WTC11 (cell line): ENCODE measurements around the gene MFGE8. TPM values are rescaled to one million over a fixed set of nuclear protein-coding genes. Genes with fewer than 3 reads are reported as not detected.
A peak's percentile ranks its signal among the peaks of the same experiment; 100 is the strongest.

Source experiments
- ATAC-seq: fragments of 200-7000 bp; cut with Tn5 transposase; 2 replicates; pipeline ENCODE4 v1.10.0; 2021; ENCODE audit warnings: mild to moderate bottlenecking, moderate library complexity
- CTCF ChIA-PET: fragments of 300-600 bp; sonication (Branson Sonifier 250); formaldehyde crosslinking; loops from one replicate; lab custom pipeline; 2021; ENCODE audit warnings: antibody characterized with exemption; lab: Charles Lee
- POLR2A ChIA-PET: fragments of 350-600 bp; sonication (Branson Sonifier 250); formaldehyde crosslinking; loops from one replicate; lab custom pipeline; 2021; ENCODE audit warnings: antibody characterized with exemption; lab: Charles Lee
- DNase-seq: peaks from one replicate; pipeline ENCODE4 v3.0.0; 2021; ENCODE audit warnings: low spot score
- H3K27ac Mint-ChIP-seq: 2 replicates; pipeline ENCODE4 v1.8.0; 2021; ENCODE audit warnings: mixed read lengths
- H3K27me3 Mint-ChIP-seq: 2 replicates; pipeline ENCODE4 v1.8.0; 2021; ENCODE audit warnings: low read depth, mild to moderate bottlenecking, moderate library complexity, mixed read lengths
- H3K36me3 Mint-ChIP-seq: 2 replicates; pipeline ENCODE4 v1.8.0; 2021; ENCODE audit warnings: mixed read lengths
- H3K4me1 Mint-ChIP-seq: 2 replicates; pipeline ENCODE4 v1.8.0; 2022; ENCODE audit warnings: mixed read lengths
- H3K4me3 Mint-ChIP-seq: 2 replicates; pipeline ENCODE4 v1.8.0; 2021; ENCODE audit warnings: mild to moderate bottlenecking, moderate library complexity, mixed read lengths
- H3K9me3 Mint-ChIP-seq: 2 replicates; pipeline ENCODE4 v1.8.0; 2021; ENCODE audit warnings: mixed read lengths
- CREB1 ChIP-seq: sonication (generic); formaldehyde crosslinking; IDR thresholded peaks from 2 replicates; pipeline ENCODE4 v1.8.0; 2023; ENCODE audit warnings: mild to moderate bottlenecking, missing genetic modification reagents
- CREM ChIP-seq: sonication (generic); formaldehyde crosslinking; IDR thresholded peaks from 2 replicates; pipeline ENCODE4 v1.8.1; 2022; ENCODE audit warnings: mild to moderate bottlenecking, missing genetic modification reagents, moderate library complexity
- FOXP1 ChIP-seq: sonication (generic); formaldehyde crosslinking; IDR thresholded peaks from 2 replicates; pipeline ENCODE4 v1.8.0; 2022; ENCODE audit warnings: missing genetic modification reagents, mild to moderate bottlenecking, moderate library complexity, borderline replicate concordance
- GRHL2 ChIP-seq: fragments of 250-450 bp; sonication (Bioruptor Pico); IDR thresholded peaks from 2 replicates; pipeline ENCODE4 v1.8.0; 2022; ENCODE audit warnings: mild to moderate bottlenecking, moderate library complexity; ENCODE audit not compliant: insufficient replicate concordance, severe bottlenecking
- IRF2 ChIP-seq: sonication (generic); formaldehyde crosslinking; IDR thresholded peaks from 2 replicates; pipeline ENCODE4 v1.8.0; 2022; ENCODE audit warnings: low read depth, missing genetic modification reagents, borderline replicate concordance
- MXD4 ChIP-seq: fragments of 250-450 bp; sonication (Bioruptor Pico); IDR thresholded peaks from 2 replicates; pipeline ENCODE4 v1.8.0; 2021; ENCODE audit warnings: mild to moderate bottlenecking, moderate library complexity, borderline replicate concordance
- TEAD1 ChIP-seq: sonication (generic); formaldehyde crosslinking; IDR thresholded peaks from 2 replicates; pipeline ENCODE4 v1.8.0; 2022; ENCODE audit warnings: mild to moderate bottlenecking, missing genetic modification reagents
- ZBTB21 ChIP-seq: sonication (generic); formaldehyde crosslinking; IDR thresholded peaks from 2 replicates; pipeline ENCODE4 v1.8.1; 2023; ENCODE audit warnings: mild to moderate bottlenecking, missing genetic modification reagents, borderline replicate concordance
- ZNF138 ChIP-seq: sonication (generic); formaldehyde crosslinking; conservative IDR thresholded peaks from 2 replicates; pipeline ENCODE4 v1.8.1; 2022; ENCODE audit warnings: mild to moderate bottlenecking, moderate library complexity, missing genetic modification reagents
- ZNF232 ChIP-seq: sonication (generic); formaldehyde crosslinking; IDR thresholded peaks from 2 replicates; pipeline ENCODE4 v1.8.0; 2022; ENCODE audit warnings: mild to moderate bottlenecking, missing genetic modification reagents
- total RNA-seq: library from RNA; stranded (reverse); gene quantifications from 3 replicates; pipeline ENCODE4 v1.2.3, GENCODE V29; 2021
- TF ChIP-seq, protein P1 (sequence below): sonication (generic); formaldehyde crosslinking; IDR thresholded peaks from 2 replicates; pipeline ENCODE4 v1.8.0; 2022; ENCODE audit warnings: mild to moderate bottlenecking, missing genetic modification reagents
- TF ChIP-seq, protein P2 (sequence below): sonication (generic); formaldehyde crosslinking; IDR thresholded peaks from 2 replicates; pipeline ENCODE4 v1.8.1; 2022; ENCODE audit warnings: low read depth, missing genetic modification reagents, borderline replicate concordance
- TF ChIP-seq, protein P3 (sequence below): sonication (generic); formaldehyde crosslinking; IDR thresholded peaks from 2 replicates; pipeline ENCODE4 v1.8.1; 2023; ENCODE audit warnings: mild to moderate bottlenecking, missing genetic modification reagents, moderate library complexity
- TF ChIP-seq, protein P4 (sequence below): fragments of 250-450 bp; sonication (Bioruptor Pico); IDR thresholded peaks from 2 replicates; pipeline ENCODE4 v1.9.0; 2021; ENCODE audit warnings: moderate library complexity, mild to moderate bottlenecking, inconsistent platforms, borderline replicate concordance
- TF ChIP-seq, protein P5 (sequence below): sonication (generic); formaldehyde crosslinking; IDR thresholded peaks from 2 replicates; pipeline ENCODE4 v1.8.0; 2022; ENCODE audit warnings: missing genetic modification reagents
- TF ChIP-seq, protein P6 (sequence below): fragments of 250-450 bp; sonication (Bioruptor Pico); IDR thresholded peaks from 2 replicates; pipeline ENCODE4 v1.9.0; 2021; ENCODE audit warnings: mild to moderate bottlenecking
- TF ChIP-seq, protein P7 (sequence below): sonication (generic); formaldehyde crosslinking; IDR thresholded peaks from 2 replicates; pipeline ENCODE4 v1.8.0; 2023; ENCODE audit warnings: missing genetic modification reagents, mild to moderate bottlenecking, borderline replicate concordance

The MFGE8 gene
- total RNA-seq, 1 experiment from 2014 or later, result 719 TPM

DNA sequence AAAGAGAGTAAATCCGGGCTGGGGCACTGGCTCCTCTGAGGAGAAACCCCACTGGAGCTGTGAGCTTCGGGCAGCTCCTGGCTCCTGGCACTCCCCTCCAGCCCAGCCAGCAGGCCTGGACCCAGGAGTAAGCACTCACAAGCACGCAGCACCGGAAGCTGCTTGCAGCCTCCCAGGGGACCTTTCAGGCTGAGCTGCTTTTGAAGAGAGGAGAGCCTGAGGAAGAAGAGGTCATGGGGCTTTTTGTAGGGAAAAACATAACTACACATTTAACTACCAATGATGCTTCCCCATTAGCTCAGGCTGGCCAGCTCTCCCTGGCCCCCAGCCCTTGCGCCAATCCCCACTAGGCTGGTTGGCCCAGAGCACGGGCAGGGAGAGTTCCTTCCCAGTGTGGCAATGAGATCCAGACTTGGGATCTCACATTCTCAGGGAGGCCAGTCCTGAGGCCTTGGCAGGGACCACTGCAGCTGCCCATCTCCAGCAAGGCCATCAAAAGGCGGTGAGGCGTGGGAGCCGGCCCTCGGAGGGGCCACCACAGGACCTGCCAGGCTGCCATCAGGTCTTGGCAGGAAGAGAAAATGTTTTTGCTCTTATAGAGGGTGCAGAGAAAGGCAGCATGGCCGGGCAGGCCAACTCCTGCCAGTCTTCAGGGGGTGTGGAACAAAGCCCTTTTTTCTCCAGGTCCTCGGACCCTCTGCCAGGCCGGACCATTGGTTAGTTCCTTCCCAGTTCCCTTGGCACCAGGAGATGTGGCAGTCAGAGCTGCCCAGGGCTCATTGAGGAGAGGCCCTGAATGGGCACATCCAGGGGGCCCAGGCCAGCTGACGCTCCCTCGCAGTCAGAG is 41.5 kb upstream of the MFGE8 start:
- ATAC-seq (peak; percentile 81), DNase-seq (no peak)
- H3K27me3 Mint-ChIP-seq, result peaks cover 6% of the 10 kb centered on the region; the same call in 1 of the 2 replicates
- CTCF ChIA-PET, result interaction anchor here (0.6 to 1.8 kb wide), 4 partner anchors 11 to 251 kb away, joined by 3 to 8 read pairs (median 3); no protein-coding TSS in a partner anchor
- H3K36me3 Mint-ChIP-seq, result peaks cover 9% of the 10 kb centered on the region
- H3K9me3 Mint-ChIP-seq, result peaks cover 11% of the 10 kb centered on the region
- TF ChIP-seq ZNF232 (CRISPR knock-in tag), result no peak
- no peak for TF ChIP-seq MXD4
- no peak for TF ChIP-seq ZBTB21 (CRISPR knock-in tag)
- TF ChIP-seq, protein P1, sequence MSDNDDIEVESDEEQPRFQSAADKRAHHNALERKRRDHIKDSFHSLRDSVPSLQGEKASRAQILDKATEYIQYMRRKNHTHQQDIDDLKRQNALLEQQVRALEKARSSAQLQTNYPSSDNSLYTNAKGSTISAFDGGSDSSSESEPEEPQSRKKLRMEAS, result no peak
- TF ChIP-seq CREB1 (CRISPR knock-in tag), result no peak
- TF ChIP-seq FOXP1 (CRISPR knock-in tag), result no peak
- no peak overlapping the region for H3K4me3 Mint-ChIP-seq
- H3K27ac Mint-ChIP-seq, result no peak overlapping the region
- peaks cover 15% of the 10 kb centered on the region for H3K4me1 Mint-ChIP-seq
- POLR2A ChIA-PET, result interaction anchor here (0.5 to 1.2 kb wide), 3 partner anchors 23 to 59 kb away, joined by 3 to 7 read pairs (median 5); no protein-coding TSS in a partner anchor

DNA sequence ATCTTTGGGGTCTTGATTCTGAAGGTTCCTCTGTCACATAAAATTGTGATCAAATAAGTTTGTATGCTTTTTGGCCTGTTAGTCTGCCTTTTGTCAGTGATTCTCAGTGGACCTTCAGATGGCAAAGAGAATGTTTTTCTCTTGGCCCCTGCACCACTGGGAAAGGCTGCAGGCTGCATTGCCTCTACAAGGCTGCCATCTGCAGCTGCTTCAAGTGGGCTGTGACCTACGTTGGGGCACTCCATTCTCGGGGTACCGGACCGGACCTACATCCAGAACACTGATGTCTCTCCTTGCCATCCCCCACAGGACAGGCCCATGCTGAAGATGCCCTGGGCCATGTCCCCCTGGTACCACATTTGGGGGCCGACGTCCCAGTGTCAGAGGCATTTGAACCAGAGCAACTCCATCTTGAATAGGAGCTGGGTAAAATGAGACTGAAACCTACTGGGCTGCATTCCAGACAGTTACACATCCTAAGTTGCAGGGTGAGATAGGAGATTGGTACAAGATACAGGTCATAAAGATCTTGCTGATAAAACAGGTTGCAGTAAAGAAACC is 37.5 kb upstream of the MFGE8 start:
- Mint-ChIP-seq H3K27ac (no peak overlapping the region), H3K4me1 (peaks cover 41% of the 10 kb centered on the region), H3K27me3 (peaks cover 4% of the 10 kb centered on the region; the same call in 1 of the 2 replicates), H3K36me3 (peaks cover 9% of the 10 kb centered on the region), H3K4me3 (no peak overlapping the region), H3K9me3 (peaks cover 11% of the 10 kb centered on the region)
- CTCF ChIA-PET, result no interaction called here
- DNase-seq (no peak), ATAC-seq (no peak)
- POLR2A ChIA-PET, result no interaction called here
- TF ChIP-seq, protein P2, sequence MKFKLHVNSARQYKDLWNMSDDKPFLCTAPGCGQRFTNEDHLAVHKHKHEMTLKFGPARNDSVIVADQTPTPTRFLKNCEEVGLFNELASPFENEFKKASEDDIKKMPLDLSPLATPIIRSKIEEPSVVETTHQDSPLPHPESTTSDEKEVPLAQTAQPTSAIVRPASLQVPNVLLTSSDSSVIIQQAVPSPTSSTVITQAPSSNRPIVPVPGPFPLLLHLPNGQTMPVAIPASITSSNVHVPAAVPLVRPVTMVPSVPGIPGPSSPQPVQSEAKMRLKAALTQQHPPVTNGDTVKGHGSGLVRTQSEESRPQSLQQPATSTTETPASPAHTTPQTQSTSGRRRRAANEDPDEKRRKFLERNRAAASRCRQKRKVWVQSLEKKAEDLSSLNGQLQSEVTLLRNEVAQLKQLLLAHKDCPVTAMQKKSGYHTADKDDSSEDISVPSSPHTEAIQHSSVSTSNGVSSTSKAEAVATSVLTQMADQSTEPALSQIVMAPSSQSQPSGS (CRISPR knock-in tag), result no peak
- TF ChIP-seq ZNF138 (CRISPR knock-in tag) (no peak), CREM (CRISPR knock-in tag) (no peak), TEAD1 (no peak), IRF2 (CRISPR knock-in tag) (no peak), GRHL2 (CRISPR knock-in tag) (no peak)
- TF ChIP-seq, protein P3, sequence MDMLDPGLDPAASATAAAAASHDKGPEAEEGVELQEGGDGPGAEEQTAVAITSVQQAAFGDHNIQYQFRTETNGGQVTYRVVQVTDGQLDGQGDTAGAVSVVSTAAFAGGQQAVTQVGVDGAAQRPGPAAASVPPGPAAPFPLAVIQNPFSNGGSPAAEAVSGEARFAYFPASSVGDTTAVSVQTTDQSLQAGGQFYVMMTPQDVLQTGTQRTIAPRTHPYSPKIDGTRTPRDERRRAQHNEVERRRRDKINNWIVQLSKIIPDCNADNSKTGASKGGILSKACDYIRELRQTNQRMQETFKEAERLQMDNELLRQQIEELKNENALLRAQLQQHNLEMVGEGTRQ (CRISPR knock-in tag), result no peak
- TF ChIP-seq, protein P4, sequence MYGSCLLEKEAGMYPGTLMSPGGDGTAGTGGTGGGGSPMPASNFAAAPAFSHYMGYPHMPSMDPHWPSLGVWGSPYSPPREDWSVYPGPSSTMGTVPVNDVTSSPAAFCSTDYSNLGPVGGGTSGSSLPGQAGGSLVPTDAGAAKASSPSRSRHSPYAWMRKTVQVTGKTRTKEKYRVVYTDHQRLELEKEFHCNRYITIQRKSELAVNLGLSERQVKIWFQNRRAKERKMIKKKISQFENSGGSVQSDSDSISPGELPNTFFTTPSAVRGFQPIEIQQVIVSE (CRISPR knock-in tag), result no peak
- TF ChIP-seq, protein P5, sequence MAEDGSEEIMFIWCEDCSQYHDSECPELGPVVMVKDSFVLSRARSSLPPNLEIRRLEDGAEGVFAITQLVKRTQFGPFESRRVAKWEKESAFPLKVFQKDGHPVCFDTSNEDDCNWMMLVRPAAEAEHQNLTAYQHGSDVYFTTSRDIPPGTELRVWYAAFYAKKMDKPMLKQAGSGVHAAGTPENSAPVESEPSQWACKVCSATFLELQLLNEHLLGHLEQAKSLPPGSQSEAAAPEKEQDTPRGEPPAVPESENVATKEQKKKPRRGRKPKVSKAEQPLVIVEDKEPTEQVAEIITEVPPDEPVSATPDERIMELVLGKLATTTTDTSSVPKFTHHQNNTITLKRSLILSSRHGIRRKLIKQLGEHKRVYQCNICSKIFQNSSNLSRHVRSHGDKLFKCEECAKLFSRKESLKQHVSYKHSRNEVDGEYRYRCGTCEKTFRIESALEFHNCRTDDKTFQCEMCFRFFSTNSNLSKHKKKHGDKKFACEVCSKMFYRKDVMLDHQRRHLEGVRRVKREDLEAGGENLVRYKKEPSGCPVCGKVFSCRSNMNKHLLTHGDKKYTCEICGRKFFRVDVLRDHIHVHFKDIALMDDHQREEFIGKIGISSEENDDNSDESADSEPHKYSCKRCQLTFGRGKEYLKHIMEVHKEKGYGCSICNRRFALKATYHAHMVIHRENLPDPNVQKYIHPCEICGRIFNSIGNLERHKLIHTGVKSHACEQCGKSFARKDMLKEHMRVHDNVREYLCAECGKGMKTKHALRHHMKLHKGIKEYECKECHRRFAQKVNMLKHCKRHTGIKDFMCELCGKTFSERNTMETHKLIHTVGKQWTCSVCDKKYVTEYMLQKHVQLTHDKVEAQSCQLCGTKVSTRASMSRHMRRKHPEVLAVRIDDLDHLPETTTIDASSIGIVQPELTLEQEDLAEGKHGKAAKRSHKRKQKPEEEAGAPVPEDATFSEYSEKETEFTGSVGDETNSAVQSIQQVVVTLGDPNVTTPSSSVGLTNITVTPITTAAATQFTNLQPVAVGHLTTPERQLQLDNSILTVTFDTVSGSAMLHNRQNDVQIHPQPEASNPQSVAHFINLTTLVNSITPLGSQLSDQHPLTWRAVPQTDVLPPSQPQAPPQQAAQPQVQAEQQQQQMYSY (CRISPR knock-in tag), result no peak
- TF ChIP-seq, protein P6, sequence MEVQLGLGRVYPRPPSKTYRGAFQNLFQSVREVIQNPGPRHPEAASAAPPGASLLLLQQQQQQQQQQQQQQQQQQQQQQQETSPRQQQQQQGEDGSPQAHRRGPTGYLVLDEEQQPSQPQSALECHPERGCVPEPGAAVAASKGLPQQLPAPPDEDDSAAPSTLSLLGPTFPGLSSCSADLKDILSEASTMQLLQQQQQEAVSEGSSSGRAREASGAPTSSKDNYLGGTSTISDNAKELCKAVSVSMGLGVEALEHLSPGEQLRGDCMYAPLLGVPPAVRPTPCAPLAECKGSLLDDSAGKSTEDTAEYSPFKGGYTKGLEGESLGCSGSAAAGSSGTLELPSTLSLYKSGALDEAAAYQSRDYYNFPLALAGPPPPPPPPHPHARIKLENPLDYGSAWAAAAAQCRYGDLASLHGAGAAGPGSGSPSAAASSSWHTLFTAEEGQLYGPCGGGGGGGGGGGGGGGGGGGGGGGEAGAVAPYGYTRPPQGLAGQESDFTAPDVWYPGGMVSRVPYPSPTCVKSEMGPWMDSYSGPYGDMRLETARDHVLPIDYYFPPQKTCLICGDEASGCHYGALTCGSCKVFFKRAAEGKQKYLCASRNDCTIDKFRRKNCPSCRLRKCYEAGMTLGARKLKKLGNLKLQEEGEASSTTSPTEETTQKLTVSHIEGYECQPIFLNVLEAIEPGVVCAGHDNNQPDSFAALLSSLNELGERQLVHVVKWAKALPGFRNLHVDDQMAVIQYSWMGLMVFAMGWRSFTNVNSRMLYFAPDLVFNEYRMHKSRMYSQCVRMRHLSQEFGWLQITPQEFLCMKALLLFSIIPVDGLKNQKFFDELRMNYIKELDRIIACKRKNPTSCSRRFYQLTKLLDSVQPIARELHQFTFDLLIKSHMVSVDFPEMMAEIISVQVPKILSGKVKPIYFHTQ (CRISPR knock-in tag), result no peak
- TF ChIP-seq, protein P7, sequence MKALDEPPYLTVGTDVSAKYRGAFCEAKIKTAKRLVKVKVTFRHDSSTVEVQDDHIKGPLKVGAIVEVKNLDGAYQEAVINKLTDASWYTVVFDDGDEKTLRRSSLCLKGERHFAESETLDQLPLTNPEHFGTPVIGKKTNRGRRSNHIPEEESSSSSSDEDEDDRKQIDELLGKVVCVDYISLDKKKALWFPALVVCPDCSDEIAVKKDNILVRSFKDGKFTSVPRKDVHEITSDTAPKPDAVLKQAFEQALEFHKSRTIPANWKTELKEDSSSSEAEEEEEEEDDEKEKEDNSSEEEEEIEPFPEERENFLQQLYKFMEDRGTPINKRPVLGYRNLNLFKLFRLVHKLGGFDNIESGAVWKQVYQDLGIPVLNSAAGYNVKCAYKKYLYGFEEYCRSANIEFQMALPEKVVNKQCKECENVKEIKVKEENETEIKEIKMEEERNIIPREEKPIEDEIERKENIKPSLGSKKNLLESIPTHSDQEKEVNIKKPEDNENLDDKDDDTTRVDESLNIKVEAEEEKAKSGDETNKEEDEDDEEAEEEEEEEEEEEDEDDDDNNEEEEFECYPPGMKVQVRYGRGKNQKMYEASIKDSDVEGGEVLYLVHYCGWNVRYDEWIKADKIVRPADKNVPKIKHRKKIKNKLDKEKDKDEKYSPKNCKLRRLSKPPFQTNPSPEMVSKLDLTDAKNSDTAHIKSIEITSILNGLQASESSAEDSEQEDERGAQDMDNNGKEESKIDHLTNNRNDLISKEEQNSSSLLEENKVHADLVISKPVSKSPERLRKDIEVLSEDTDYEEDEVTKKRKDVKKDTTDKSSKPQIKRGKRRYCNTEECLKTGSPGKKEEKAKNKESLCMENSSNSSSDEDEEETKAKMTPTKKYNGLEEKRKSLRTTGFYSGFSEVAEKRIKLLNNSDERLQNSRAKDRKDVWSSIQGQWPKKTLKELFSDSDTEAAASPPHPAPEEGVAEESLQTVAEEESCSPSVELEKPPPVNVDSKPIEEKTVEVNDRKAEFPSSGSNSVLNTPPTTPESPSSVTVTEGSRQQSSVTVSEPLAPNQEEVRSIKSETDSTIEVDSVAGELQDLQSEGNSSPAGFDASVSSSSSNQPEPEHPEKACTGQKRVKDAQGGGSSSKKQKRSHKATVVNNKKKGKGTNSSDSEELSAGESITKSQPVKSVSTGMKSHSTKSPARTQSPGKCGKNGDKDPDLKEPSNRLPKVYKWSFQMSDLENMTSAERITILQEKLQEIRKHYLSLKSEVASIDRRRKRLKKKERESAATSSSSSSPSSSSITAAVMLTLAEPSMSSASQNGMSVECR (CRISPR knock-in tag), result no peak
